ENCODE results near the gene KRTCAP2.
"Not testable (repeated sequence)": the region's sequence is repeated elsewhere in the genome, so short reads cannot be mapped to it uniquely, and the experiment has no call there.

KRTCAP2 gene

DNA sequence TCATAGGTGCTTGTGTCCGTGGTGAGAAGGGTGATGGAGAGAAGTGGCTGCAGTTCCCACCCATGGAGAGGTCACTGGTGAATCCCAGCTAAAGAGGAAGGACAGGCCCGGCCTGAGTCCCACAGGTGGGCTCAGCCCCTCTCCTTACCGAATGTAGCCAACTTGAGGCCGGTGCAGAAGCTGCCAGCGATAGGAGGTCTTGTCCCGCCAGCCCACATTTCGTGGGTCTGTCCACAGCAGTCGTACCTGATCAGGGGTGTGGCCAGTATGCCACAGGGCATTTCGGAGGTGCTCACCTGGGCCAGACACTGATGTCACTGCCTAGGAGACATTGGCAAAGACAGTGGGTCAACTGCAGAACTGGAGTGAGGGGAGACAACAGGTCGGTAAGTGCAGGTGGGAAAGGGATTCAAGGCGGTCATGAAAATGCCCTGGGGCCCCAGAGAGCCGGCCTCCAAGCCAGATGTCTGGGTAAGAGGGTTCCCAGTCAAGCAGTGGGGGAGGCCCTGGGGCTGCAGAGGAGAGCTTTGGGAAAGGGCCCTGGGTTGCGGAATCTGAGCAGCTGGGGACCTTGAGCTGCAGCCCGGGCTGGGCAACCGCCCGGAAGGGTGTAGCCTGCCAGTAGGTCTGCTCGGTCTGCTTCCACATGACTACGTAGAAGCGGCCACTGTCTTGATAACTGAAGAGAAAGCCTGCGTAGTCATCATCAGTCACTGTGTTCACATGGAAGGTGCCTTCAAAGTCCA is 24.0 kb upstream of the KRTCAP2 start:
- no peak for DNase-seq (ENCODE audit: low read depth in 1 of 2, low spot score in 1 of 2)
- H3K27ac ChIP-seq (replicated peaks): no peak overlapping the region

GRCh38 chr1:155196103-155196892 is 23.2 kb upstream of the KRTCAP2 start:
- no peaks in the 10 kb centered on the region for H3K27me3 ChIP-seq (ENCODE audit: insufficient read depth, poor library complexity, severe bottlenecking)
- no peak for DNase-seq (ENCODE audit: low read depth in 1 of 2, low spot score in 1 of 2)
- no peak overlapping the region for H3K27ac ChIP-seq (replicated peaks)
- no peak overlapping the region for H3K4me3 ChIP-seq (replicated peaks; ENCODE audit: insufficient read depth, low read length)
- TF ChIP-seq, protein P1, sequence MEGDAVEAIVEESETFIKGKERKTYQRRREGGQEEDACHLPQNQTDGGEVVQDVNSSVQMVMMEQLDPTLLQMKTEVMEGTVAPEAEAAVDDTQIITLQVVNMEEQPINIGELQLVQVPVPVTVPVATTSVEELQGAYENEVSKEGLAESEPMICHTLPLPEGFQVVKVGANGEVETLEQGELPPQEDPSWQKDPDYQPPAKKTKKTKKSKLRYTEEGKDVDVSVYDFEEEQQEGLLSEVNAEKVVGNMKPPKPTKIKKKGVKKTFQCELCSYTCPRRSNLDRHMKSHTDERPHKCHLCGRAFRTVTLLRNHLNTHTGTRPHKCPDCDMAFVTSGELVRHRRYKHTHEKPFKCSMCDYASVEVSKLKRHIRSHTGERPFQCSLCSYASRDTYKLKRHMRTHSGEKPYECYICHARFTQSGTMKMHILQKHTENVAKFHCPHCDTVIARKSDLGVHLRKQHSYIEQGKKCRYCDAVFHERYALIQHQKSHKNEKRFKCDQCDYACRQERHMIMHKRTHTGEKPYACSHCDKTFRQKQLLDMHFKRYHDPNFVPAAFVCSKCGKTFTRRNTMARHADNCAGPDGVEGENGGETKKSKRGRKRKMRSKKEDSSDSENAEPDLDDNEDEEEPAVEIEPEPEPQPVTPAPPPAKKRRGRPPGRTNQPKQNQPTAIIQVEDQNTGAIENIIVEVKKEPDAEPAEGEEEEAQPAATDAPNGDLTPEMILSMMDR (IDR thresholded peaks at IDR 0.05; ENCODE audit: insufficient read depth, low read length): no peak
- no peak for TF ChIP-seq SPI1 (IDR thresholded peaks at IDR 0.05; ENCODE audit: borderline replicate concordance, low read depth)
- no peak for TF ChIP-seq REST (IDR thresholded peaks at IDR 0.05; ENCODE audit: insufficient replicate concordance, low read depth)
- no peak for TF ChIP-seq GABPA (IDR thresholded peaks at IDR 0.05; ENCODE audit: low read depth)
- no peak for TF ChIP-seq POLR2AphosphoS5 (IDR thresholded peaks at IDR 0.05; ENCODE audit: low read depth)

More for the DNA sequence above, 24.0 kb upstream of the KRTCAP2 start:
- Histone ChIP-seq H3K27me3 (ENCODE audit: insufficient read depth, poor library complexity, severe bottlenecking) (no peaks in the 10 kb centered on the region), H3K4me3 (replicated peaks; ENCODE audit: insufficient read depth, low read length) (no peak overlapping the region)
- TF ChIP-seq, protein P1 (IDR thresholded peaks at IDR 0.05; ENCODE audit: insufficient read depth, low read length): no peak
- TF ChIP-seq GABPA (IDR thresholded peaks at IDR 0.05; ENCODE audit: low read depth): no peak
- TF ChIP-seq SPI1 (IDR thresholded peaks at IDR 0.05; ENCODE audit: borderline replicate concordance, low read depth): no peak
- no peak for TF ChIP-seq REST (IDR thresholded peaks at IDR 0.05; ENCODE audit: insufficient replicate concordance, low read depth)
- no peak for TF ChIP-seq POLR2AphosphoS5 (IDR thresholded peaks at IDR 0.05; ENCODE audit: low read depth)

DNA sequence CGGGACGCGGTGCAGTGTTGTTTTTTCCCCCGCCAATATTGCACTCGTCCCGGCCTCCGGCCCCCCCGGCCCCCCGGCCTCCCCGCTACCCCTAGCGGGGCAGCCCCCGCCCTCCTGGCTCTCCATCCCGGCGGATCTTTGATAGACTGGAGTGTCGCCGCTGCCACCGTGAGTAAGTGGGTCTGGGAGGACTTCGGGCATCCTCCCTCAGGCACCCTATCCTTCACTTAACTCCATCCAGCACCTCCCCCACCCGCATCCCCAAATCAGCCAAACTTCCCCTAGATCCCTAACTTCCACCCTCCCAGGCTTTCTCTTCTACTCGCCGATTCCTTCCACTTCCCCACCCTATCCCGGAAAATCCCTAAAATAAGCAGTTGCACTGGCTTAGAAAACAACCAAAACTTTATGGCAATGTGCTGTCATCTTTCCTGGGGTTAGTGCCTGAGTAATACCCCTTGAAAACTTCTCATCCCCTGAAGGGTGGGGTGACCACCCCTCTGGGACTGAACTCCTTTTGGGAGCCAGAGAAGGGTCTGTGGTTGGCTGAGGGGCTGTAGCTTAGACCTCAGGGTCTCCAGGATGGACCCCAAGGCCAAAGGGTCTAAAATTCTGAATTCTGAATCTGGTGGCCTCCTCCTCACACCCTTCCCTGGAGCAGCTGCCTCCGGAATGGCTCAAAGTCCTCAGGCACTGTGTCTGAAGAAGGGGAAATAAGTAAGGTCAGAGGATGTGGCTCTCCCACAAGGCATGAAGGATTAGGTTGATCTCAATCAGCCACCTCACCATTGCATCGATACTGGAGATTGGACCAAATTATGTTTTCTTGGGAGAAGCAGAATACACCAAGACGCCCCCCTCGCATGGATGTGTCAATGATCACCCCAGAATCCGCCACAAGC is 22.3 kb upstream of the KRTCAP2 start:
- Histone ChIP-seq H3K27me3 (ENCODE audit: insufficient read depth, poor library complexity, severe bottlenecking) (no peaks in the 10 kb centered on the region), H3K27ac (replicated peaks) (no peak overlapping the region), H3K4me3 (replicated peaks; ENCODE audit: insufficient read depth, low read length) (peak overlapping the region; percentile 42)
- TF ChIP-seq REST (IDR thresholded peaks at IDR 0.05; ENCODE audit: insufficient replicate concordance, low read depth) (no peak), SPI1 (IDR thresholded peaks at IDR 0.05; ENCODE audit: borderline replicate concordance, low read depth) (no peak), POLR2AphosphoS5 (IDR thresholded peaks at IDR 0.05; ENCODE audit: low read depth) (no peak), GABPA (IDR thresholded peaks at IDR 0.05; ENCODE audit: low read depth) (no peak)
- TF ChIP-seq, protein P1 (IDR thresholded peaks at IDR 0.05; ENCODE audit: insufficient read depth, low read length): no peak
- DNase-seq (ENCODE audit: low read depth in 1 of 2, low spot score in 1 of 2): no peak

GRCh38 chr1:155193991-155194240 is 20.8 kb upstream of the KRTCAP2 start:
- H3K4me3 ChIP-seq (replicated peaks; ENCODE audit: insufficient read depth, low read length): peak overlapping the region; percentile 25
- peak overlapping the region; percentile 37 for H3K27ac ChIP-seq (replicated peaks)
- H3K27me3 ChIP-seq (ENCODE audit: insufficient read depth, poor library complexity, severe bottlenecking); DNase-seq (ENCODE audit: low read depth in 1 of 2, low spot score in 1 of 2): not testable (repeated sequence)

All from HL-60 (cell line).